HG02678 (cell line): ENCODE measurements around the gene PIEZO2.

Source experiments
- ATAC-seq: cut with Tn5 transposase; IDR thresholded peaks from one replicate; pipeline ENCODE4 v1.9.1; 2021; ENCODE audit warnings: mild to moderate bottlenecking, moderate library complexity; ENCODE audit not compliant: unreplicated experiment

The PIEZO2 gene

DNA sequence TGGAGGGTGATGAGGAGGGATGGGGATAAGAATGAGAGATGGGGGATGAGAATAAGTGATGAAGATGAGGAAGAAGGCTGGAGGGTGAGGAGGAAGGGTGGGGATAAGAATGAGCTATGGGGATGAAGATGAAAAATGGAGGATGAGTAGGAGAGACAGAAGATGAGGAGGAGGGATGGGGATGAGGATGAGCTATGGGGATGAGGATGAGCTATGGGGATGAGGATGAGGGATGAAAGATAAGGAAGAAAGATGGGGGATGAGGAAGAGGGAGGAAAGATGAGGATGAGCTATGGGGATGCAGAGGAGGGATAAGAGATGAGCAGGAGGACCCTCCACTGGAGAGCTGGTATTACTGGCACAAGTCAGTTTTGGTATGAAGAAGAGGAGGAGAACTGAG lies 392.0 kb downstream of the PIEZO2 start:
- ATAC-seq: no peak

DNA sequence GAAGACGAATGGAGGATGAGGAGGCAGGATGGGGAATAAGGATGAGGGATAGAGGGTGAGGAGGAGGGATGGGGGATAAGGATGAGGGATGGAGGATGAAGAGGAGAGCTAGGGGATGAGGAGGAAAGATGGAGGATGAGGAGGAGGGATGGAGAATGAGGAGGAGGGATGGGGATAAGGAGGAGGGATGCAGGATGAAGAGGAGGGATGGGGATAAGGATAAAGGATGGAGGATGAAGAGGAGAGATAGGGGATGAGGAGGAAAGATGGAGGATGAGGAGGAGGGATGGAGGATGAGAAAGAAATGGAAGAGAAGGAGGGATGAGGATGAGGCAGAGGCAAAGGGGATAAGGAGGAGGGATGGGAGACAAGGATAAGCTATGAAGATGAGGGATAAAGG lies 393.5 kb downstream of the PIEZO2 start:
- no peak for ATAC-seq

DNA sequence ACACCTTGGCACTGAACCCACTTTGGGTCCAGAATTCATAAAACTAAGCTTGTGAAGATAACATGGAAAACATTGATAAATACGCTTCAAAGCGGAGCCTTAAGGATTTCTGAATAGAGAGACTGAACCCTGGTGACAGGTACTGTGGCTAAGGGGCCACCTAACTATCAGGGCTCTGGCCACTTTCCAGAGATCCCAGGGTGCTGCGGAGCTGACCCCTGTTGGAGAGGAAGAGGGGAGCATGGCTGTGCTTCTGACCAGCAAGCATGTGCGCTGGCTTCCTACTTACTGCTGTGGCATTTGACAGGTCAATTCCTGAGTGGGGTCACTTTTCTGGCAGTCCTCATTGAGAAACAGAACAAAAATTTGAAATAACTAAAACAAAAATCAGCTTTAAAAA lies 395.2 kb downstream of the PIEZO2 start:
- ATAC-seq: no peak

DNA sequence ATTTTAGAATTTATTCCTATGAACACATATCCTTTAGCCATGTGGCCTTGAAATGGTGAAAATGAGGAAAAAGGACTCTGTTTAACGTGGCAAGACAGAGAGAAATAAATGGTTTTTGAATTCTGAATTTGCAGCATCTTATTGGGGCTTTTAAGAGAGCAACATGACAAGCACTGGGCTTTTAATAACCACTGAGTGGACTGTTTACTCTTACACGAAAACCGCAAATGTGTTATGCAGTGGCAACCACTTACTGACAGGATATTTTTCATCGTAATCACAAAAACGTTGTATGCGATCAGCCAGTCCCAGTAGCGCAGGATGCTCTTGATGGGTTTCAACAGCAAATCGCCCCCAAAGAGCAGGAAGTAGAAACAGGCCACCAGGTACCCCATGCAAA lies 397.0 kb downstream of the PIEZO2 start:
- no peak for ATAC-seq

DNA sequence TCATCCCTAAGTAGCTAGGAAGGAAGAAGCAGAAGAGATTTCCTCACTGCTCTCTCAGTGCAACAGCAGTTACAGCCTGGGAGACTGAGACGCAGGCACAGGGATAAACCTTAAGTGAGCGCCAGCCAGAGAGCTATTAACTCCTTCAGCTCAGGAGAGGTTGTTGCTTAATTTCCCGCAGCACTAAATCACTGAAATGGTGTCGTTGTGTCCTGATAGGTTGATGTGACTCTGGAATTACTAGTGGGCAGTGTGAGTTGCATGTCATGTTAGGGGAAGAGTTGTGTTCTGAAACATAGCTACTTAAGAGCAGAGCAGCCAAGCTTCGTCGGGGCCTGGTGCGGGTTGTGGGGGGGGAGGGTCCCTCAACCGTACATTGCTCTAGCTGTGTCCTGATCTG lies 397.7 kb downstream of the PIEZO2 start:
- ATAC-seq: no peak

DNA sequence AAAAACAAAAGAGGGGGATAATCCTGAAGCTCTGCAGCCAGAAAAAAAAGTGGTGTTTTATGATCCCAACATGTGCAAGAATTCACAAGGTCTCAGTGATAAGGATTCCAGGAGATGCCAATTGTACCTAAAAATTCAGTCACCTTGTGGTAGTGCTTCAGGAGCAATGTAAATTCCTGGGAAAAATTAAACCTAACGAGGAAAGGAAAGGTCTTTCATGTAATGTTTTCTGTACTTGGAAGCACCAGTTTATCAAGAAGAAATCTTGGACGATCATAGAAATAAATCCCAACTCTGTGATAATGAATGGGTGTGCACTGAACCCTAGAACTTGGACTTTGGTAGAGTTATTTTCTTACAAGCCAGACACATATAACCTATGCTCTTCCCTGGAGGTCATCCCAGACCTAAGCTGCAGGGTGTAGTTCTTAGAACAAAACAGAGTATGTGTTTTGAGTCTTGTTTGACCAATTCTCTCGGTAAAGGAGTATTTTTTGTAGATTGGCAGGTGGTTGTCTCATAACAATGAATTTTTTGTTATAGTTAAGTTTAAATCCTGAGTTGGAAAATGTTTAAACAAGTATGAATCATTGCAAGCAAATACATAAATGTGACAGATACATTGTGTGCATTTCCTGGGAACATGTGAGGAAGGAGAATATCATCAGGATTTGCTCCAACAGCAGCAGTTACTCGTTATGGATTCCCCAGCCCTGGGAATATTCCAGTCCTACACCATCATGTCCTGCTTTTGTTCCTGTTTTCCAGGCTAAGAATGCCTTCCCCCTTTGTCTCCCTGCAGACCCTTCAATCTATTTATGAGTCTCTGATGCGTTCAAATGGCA lies 399.0 kb downstream of the PIEZO2 start:
- ATAC-seq: no peak

DNA sequence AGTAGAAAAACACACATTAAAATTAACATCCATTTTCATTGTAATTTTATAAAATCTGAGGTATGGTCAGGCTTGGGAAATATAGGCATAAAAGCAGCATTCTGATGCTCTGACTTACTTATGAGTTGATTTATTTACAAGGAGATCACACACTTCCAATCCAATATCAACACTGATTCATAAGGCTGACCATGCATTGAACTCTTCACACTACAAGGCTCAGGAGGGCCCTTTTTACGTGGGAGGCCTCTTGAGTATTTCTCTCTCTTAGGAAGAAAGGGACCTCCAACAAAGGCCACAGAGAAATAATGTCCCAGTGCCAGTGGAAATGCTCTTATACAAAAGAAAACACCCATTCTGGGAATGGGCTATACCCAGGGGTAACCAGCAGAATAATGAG lies 400.7 kb downstream of the PIEZO2 start:
- ATAC-seq: no peak

DNA sequence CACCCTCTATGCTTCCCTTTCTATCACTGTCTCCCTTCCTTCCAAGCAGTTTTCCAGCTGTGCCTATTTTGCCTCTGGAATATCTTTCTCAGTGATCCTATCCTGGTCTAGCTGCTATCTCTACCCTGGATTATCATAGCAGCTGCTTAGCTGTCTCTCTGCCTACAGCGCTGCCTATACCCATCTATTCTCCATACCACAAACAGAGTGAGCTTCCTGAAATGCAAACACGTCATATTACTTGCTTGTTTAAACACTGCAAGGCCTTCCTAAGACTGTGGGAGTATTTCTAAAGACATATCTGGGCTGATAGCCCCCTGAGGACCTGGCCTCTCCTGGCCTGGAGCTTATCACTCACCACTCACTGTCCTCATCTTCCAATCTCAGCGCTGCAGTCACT lies 403.4 kb downstream of the PIEZO2 start:
- no peak for ATAC-seq

DNA sequence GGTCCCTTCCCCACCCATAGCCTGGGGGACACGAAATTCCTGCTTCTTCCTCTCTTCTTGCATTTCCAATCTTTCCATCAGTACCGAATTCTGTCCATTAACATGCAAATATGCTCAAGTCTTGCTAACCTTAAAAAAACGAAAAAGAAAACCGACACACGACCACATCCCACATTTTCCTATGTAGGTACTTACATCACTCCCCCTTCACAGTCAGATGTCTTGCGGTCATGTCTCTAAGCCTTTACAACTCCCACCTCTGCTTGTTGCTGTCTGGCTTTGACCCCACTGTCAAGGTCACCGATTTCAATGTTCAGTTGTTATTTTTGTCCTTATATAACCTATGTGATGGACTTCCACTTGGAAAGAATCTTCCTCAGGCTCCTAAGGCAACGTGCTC lies 404.1 kb downstream of the PIEZO2 start:
- no peak for ATAC-seq

DNA sequence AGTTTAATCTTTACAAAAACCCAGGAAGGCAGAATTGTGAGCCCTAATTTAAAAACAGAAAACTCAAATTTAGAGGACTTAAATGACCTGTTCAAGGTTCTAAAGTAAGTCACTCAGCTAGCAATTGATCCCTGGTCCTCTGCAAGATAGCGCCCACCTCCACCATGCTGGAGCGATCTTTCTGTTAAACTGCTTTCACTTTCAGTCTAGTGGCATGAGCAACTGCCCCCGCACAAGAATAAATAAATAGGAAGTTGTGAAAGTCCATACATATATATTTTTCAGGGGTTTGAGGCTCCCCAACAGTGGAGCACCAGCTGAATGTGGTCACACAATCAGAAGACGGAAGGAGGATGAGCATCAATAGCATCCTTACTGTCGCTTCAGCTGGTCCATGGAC lies 405.6 kb downstream of the PIEZO2 start:
- ATAC-seq: no peak

DNA sequence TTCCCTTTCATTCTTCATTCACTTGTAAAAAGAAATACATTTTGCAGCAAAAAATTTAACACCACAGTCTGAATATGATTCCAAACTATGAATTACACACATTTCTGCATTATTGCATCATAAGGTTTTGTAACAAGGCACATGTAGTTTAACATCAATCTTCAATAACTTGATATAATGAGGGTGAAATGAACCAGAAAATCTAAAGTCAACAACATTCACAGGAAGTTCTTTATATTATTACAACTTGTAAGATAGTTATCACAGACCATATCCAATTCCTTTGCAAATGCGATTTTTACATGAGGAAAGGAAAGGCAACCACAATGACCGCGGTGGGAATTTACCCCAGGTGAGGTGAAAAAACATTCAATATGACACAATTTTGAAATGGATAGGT lies 410.2 kb downstream of the PIEZO2 start:
- no peak for ATAC-seq

DNA sequence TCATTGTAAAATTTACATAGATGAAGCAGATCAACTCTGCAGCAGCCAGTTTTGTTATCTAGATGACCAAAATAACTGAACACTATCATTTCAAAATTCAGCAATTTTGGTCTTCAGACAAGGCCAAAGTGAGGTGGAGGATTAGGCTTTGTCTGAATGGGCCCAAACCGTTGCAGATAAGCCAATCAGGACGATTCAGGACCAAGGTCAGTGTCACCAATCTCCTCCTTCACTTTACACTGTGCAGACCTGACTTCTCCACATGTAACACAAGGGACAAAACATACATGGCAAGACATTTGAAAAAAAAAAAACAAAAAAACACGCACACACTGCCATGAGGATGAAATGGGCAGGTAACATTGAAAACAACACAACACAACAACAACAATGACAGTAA lies 412.4 kb downstream of the PIEZO2 start:
- ATAC-seq: no peak

DNA sequence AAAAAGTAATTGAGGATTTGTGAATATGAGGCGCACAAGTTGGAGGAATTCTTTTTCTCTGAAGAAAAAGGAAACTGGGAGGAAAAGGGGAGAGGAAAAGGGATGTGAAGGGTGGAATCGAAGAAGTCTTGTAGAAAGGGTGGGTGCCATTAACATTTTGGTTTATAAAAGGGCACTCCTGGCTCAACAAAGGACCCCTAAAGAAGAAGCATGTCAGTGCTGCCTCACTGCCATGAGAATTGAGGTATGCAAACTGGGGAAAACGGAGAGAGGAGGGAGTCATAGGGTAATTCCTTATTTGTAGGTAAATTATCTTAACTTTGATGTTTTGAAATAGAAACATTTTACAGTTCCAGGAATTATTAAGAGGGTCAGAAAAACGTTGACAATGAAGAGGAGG lies 416.4 kb downstream of the PIEZO2 start:
- no peak for ATAC-seq

DNA sequence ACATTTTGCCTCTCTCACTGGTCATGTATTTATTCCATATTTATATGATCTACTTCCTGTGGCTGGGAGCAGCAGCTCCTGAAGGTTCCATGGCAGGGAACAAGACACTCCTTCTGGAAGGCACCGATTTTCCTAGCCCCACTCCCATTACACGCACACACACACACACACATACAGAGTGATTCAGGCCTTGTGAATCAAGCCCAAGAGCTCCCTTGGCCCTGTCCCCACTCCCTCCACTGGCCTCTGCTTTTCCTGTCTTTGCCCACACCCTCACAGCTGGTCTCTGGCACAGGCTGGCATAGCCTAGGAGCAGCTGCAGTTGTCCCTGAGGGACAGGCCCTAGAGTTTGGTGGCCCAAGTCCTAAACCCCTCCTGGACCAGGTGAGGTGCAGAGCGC lies 421.9 kb downstream of the PIEZO2 start:
- ATAC-seq: no peak

DNA sequence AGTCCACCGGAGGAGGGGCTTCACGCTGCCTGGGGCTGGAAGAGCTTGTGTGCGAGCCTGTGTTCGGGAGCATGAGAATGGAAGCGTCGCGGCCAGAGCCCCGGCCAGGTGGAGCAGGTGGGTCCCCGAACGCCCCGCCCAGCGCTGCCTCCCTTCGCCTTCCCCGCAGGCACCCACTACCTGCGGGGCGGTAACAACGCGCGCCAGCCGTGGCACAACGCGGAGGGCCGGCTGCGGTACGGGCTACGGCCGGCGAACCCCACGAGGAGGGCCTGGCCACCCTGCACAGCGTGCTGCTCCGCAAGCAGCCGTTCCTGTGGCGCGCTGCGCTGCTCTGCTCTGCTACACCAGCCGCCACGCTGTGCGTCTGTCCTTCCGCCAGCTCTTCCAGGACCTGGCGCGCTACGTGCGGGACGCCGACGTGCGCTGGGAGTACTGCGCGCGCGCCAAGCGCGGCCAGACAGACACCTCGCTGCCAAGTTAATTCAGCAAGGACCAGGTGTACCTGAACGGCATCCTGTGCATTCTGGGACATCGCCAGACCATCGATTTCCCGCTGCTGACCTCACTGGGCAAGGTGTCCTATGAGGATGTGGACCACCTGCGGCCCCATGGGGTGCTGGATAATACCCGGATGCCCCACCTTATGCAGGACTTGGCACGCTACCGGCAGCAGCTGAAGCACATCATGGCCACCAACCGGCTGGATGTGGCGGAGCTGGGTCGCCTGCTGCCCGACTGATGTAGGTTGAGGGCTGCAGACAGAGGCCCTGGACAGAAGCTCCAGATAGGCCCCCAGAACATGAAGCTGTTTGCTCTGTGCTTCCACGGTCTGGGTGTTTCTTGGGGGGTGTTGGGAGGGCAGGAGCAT lies 422.9 kb downstream of the PIEZO2 start:
- ATAC-seq: no peak

DNA sequence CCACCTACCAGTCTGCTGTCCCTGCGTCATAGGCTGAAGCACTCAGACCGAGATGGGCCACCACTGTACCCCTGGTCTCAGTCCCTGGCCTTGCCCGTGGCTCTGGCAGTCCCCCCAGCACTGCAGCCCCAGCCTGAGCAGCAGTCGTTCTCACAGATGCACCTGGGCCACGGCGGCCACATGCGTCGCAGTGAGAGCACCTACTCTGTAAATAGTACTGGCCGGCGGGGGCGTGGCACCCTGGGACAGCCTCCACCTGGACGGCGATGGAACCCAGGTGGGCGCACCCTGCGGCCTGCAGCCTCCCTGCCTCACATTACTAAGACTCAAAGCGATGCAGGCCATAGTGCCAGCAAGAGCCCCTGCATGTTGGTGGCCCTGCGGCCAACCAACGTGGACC lies 424.7 kb downstream of the PIEZO2 start:
- no peak for ATAC-seq

DNA sequence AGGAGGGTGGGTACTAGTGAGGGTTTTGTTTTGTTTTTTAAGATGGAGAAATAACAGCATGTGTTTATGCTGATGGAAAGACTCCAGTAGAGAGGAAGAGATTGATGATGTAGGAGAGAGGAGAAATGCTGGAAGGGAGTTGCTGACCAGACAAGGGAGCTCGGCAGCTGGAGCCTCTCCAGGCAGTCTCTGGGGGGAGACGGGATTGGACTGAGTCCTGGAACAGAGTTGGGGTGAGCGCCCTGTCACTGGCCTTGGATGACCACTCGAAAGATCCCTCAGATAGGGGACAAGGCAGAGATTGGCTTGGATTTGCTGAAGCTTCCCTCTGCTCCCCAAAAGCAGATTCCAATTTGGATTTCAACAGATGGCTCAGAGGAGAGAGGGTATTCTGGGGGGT lies 425.9 kb downstream of the PIEZO2 start:
- no peak for ATAC-seq

DNA sequence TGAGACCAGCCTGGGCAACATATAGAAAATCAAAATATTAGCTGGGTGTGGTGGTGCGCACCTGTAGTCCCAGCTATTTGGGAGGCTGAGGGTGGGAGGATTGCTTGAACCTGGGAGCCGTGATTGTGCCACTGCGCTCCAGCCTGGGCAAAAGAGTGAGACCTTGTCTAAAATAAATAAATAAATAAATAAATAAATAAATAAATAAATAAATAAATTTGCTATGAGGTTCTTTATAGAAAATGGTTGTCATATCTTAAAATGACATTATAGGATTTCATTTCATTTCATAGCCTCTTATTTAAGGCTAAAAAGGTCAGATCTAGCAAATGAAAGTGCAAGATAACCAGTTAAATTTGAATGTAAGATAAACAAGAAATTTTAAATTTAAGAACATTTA lies 430.6 kb downstream of the PIEZO2 start:
- no peak for ATAC-seq

DNA sequence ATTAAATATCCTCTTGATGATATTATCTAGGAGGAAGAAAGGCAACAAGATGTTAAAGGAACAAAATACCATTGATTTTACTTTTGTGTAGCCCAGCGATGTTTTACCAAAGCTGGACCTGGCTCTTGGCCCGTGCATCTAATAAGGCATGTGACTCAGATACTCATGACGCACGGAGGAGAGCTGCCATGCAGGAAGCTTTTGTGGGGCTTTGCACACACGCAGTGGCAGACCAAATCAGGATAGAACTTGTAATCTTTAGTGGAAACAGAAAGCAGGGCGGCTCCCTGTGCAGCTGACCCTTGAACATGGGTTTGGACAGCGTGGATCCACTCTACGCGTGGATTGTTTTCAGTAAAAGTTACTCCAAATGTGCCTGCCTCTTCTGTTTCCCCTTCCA lies 433.6 kb downstream of the PIEZO2 start:
- ATAC-seq: no peak

DNA sequence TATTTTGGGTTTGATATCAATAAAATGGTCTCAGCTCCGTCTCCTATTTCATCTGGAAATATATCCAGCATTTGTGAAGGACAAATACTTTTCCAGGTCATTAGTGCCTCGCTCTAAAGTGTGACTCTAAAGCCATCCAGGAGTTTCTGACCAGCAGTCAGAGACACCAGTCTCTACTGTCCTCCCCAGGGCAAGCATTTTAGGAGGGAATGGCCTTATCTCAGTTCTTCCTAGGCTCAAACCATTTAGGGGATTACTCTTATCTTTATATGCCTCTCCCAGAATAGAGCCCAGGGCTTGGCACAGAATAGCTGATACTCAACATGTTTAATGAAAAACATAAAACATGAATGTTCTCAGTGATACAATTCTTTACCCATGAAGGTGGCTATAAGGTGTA lies 436.0 kb downstream of the PIEZO2 start:
- no peak for ATAC-seq

DNA sequence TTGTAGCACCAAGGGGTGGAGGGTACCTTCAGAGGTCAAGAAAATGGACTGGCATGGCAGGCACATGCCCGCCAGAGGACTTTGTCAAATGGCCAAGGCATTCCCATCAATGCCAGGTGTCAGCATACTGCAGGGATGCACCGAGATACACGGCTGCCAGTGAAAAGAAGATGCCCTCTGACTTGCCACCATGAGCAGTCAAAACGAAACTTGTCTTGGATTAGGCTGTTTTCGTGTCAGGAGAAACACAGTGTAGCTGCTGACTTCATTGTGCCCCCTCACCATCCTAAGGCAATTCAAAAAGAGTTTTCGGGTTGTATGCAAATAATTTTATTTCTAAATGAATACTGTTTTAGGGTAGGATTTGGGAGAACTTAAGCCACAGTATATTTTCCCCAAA lies 442.1 kb downstream of the PIEZO2 start:
- no peak for ATAC-seq

DNA sequence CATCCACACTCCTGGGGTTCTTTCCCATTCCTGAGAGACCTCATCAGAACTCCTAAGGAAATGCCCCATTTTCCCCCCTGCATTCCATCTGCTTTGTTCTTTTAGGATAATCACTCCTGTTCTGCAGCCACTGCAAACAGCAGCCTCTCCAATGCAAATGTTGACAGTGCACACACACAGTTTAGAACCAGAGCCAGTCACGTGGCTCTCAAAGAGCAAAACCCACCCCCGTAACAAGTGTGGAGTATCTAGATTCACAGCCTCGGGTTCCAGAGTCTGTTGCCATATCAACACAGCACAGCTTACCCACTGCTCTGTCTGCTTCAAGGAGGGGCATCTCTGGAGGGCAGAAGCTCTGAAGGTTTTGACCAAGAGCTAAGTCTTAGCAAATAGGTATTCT lies 443.6 kb downstream of the PIEZO2 start:
- no peak for ATAC-seq
